ENCODE data around the gene KRT13. TPM values are rescaled to one million over a fixed set of nuclear protein-coding genes. Genes with fewer than 3 reads are reported as not detected.

The KRT13 gene
- total and polyA plus RNA-seq, 9 of the 15 experiments (the other 6 are each of a cell fraction or from before 2014, with no cell fraction given) = 0.11 to 1.1 (median 0.24) TPM; not detected in 3

- TF ChIP-seq CTCFL (IDR thresholded peaks at IDR 0.05; ENCODE audit: borderline replicate concordance, insufficient read depth, low read depth, low read length, poor library complexity, severe bottlenecking) = peak; percentile 76
- no peak for TF ChIP-seq RBM22 (IDR thresholded peaks at IDR 0.05; ENCODE audit: low read depth, low read length, poor library complexity, severe bottlenecking)
- no peak for TF ChIP-seq ZNF780A (CRISPR knock-in tag; IDR thresholded peaks at IDR 0.05)
- TF ChIP-seq ZNF316 (IDR thresholded peaks at IDR 0.05) = no peak
- no peak for TF ChIP-seq HBP1 (CRISPR knock-in tag; IDR thresholded peaks at IDR 0.05)
- TF ChIP-seq FOS (IDR thresholded peaks at IDR 0.05; ENCODE audit: extremely low read depth, insufficient read length) = no peak
- no peak for TF ChIP-seq MBD1 (CRISPR knock-in tag; IDR thresholded peaks at IDR 0.05)
- no peak for TF ChIP-seq RAD51 (IDR thresholded peaks at IDR 0.05; ENCODE audit: borderline replicate concordance, low read depth)
- TF ChIP-seq HMBOX1 (IDR thresholded peaks at IDR 0.05) = no peak
- TF ChIP-seq CBX8 (IDR thresholded peaks at IDR 0.05; ENCODE audit: borderline replicate concordance, extremely low read depth, low read depth, low read length, poor library complexity, severe bottlenecking) = no peak
- TF ChIP-seq KDM5B (IDR thresholded peaks at IDR 0.05; ENCODE audit: insufficient replicate concordance, low read depth, low read length) = no peak
- no peak for TF ChIP-seq POLR2H (tag; IDR thresholded peaks at IDR 0.05; ENCODE audit: low read depth)
- no peak for TF ChIP-seq ZNF239 (CRISPR knock-in tag; IDR thresholded peaks at IDR 0.05)
These were observed 8.5 kb downstream of the KRT13 start (continued) for GRCh38 chr17:41496803-41497484.
